A673 (cell line): ENCODE measurements around the gene RPS21. TPM values are rescaled to one million over a fixed set of nuclear protein-coding genes. Genes with fewer than 3 reads are reported as not detected.
A peak's percentile ranks its signal among the peaks of the same experiment; 100 is the strongest.

ENCODE experiments used
- BruUV-seq: library from RNA; stranded (reverse); fragments of 400-500 nt; replicated peaks from 2 replicates; lab custom pipeline; 2021; lab: Mats Ljungman, UMichigan
- CTCF ChIA-PET: fragments of 300-600 bp; sonication (Branson Sonifier 250); formaldehyde crosslinking; loops from one replicate; lab custom pipeline; 2022; ENCODE audit warnings: antibody characterized with exemption; lab: Charles Lee
- POLR2A ChIA-PET: fragments of 300-600 bp; sonication (Branson Sonifier 250); formaldehyde crosslinking; loops from one replicate; lab custom pipeline; 2022; ENCODE audit warnings: antibody characterized with exemption; ENCODE audit not compliant: low non-redundant PET; lab: Charles Lee
- DNase-seq: peaks from one replicate; pipeline ENCODE4 v3.0.0-alpha.2; 2015; ENCODE audit warnings: low spot score
- H3K27ac ChIP-seq: fragments of 200-600 bp; sonication (generic); 2 replicates; pipeline ENCODE4 v1.5.1; 2016; ENCODE audit warnings: mixed run types, low read depth, mild to moderate bottlenecking, mixed read lengths, antibody characterized with exemption, low read length; ENCODE audit not compliant: poor library complexity, severe bottlenecking
- H3K27me3 ChIP-seq: fragments of 200-600 bp; sonication (generic); replicated peaks from 2 replicates; pipeline ENCODE4 v1.6.1; 2017; ENCODE audit warnings: mixed run types, low read depth, mild to moderate bottlenecking, mixed read lengths, antibody characterized with exemption, low read length; ENCODE audit not compliant: insufficient read depth, poor library complexity
- H3K36me3 ChIP-seq: fragments of 200-600 bp; sonication (generic); 2 replicates; pipeline ENCODE4 v1.6.1; 2016; ENCODE audit warnings: mixed run types, mild to moderate bottlenecking, mixed read lengths, antibody characterized with exemption, low read length; ENCODE audit not compliant: insufficient read depth, poor library complexity, severe bottlenecking
- H3K4me1 ChIP-seq: fragments of 200-600 bp; sonication (generic); 2 replicates; pipeline ENCODE4 v1.6.1; 2017; ENCODE audit warnings: mixed run types, mild to moderate bottlenecking, mixed read lengths, antibody characterized with exemption, low read length; ENCODE audit not compliant: insufficient read depth, poor library complexity, severe bottlenecking
- H3K4me3 ChIP-seq: fragments of 200-600 bp; sonication (generic); 2 replicates; pipeline ENCODE4 v1.5.1; 2016; ENCODE audit warnings: low read depth, mixed run types, mild to moderate bottlenecking, mixed read lengths, low read length; ENCODE audit not compliant: poor library complexity, severe bottlenecking
- H3K9me3 ChIP-seq: fragments of 200-600 bp; sonication (generic); 2 replicates; pipeline ENCODE4 v1.6.1; 2016; ENCODE audit warnings: mixed run types, low read depth, mild to moderate bottlenecking, mixed read lengths, antibody characterized with exemption, low read length; ENCODE audit not compliant: poor library complexity, severe bottlenecking
- EZH2 ChIP-seq: fragments of 200-600 bp; sonication (generic); IDR thresholded peaks from 2 replicates; pipeline ENCODE4 v1.6.1; 2017; ENCODE audit warnings: borderline replicate concordance, low read depth, mild to moderate bottlenecking, mixed read lengths, antibody characterized with exemption, low read length; ENCODE audit not compliant: poor library complexity, severe bottlenecking
- intact Hi-C: fragments of 100-400 bp; cut with micrococcal nuclease; formaldehyde crosslinking; loops from one replicate; pipeline ENCODE4 v1.10.0; 2022; ENCODE audit not compliant: unreplicated experiment
- total RNA-seq: library from RNA; stranded (reverse); gene quantifications from 2 replicates; pipeline ENCODE4 v1.2.3, GENCODE V29; 2021
- TF ChIP-seq, protein P1 (sequence below): fragments of 300-800, 200-600 bp; sonication (generic); conservative IDR thresholded peaks from 2 replicates; pipeline ENCODE4 v1.5.1; 2017; ENCODE audit warnings: low read depth, mild to moderate bottlenecking, antibody characterized with exemption, low read length, moderate library complexity, mixed read lengths

RPS21 gene
- total RNA-seq, 1 experiment from 2014 or later, result 1,506 TPM

- Histone ChIP-seq H3K36me3 (peaks cover 11% of the 10 kb centered on the region), H3K9me3 (no peaks in the 10 kb centered on the region), H3K4me3 (no peak overlapping the region), H3K27ac (peak overlapping the region; percentile 46), H3K27me3 (no peaks in the 10 kb centered on the region), H3K4me1 (peaks cover 9% of the 10 kb centered on the region)
- CTCF ChIA-PET, result no interaction called here
- DNase-seq, result no peak
- TF ChIP-seq, protein P1, sequence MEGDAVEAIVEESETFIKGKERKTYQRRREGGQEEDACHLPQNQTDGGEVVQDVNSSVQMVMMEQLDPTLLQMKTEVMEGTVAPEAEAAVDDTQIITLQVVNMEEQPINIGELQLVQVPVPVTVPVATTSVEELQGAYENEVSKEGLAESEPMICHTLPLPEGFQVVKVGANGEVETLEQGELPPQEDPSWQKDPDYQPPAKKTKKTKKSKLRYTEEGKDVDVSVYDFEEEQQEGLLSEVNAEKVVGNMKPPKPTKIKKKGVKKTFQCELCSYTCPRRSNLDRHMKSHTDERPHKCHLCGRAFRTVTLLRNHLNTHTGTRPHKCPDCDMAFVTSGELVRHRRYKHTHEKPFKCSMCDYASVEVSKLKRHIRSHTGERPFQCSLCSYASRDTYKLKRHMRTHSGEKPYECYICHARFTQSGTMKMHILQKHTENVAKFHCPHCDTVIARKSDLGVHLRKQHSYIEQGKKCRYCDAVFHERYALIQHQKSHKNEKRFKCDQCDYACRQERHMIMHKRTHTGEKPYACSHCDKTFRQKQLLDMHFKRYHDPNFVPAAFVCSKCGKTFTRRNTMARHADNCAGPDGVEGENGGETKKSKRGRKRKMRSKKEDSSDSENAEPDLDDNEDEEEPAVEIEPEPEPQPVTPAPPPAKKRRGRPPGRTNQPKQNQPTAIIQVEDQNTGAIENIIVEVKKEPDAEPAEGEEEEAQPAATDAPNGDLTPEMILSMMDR, result no peak
- BruUV-seq, result no TSS peak
- intact Hi-C loops, result no loop called here
- POLR2A ChIA-PET, result no interaction called here
Measured at GRCh38 chr20:62378215-62378614, 8.7 kb upstream of the RPS21 start.

GRCh38 chr20:62381202-62381797 is 5.6 kb upstream of the RPS21 start:
- Histone ChIP-seq H3K9me3 (no peaks in the 10 kb centered on the region), H3K27ac (no peak overlapping the region), H3K4me1 (peaks cover 14% of the 10 kb centered on the region), H3K27me3 (no peaks in the 10 kb centered on the region), H3K4me3 (no peak overlapping the region), H3K36me3 (peaks cover 11% of the 10 kb centered on the region)
- DNase-seq, result no peak
- intact Hi-C loops, result no loop called here
- BruUV-seq, result no TSS peak
- TF ChIP-seq EZH2, result no peak
- ChIA-PET CTCF (no interaction called here), POLR2A (interaction anchor here (0.5 kb wide), 1 partner anchor 1179 kb away, joined by 7 read pairs; no protein-coding TSS in a partner anchor)

DNA sequence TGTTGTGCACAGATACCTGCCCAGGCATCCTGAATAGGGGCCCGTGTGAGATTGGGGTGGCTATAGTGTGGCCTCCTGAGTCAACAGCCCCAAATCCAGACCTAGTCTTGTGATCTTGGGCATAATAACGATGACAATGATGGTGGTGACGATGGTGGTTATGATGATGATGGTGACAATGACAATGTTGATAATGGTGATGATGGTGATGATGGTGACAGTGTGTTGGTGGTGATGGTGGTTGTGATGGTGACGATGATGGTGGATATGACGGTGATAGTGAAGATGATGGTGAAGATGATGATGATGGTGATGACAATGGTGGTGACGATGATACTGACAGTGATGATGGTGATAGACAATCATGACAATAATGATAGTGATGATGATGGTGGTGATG is 5.1 kb upstream of the RPS21 start:
- no peak overlapping the region for H3K27ac ChIP-seq
- no peaks in the 10 kb centered on the region for H3K27me3 ChIP-seq
- TF ChIP-seq, protein P1, result no peak
- TF ChIP-seq EZH2, result no peak
- DNase-seq, result no peak
- H3K9me3 ChIP-seq, result no peaks in the 10 kb centered on the region
- H3K4me3 ChIP-seq, result no peak overlapping the region
- H3K4me1 ChIP-seq, result peaks cover 14% of the 10 kb centered on the region
- BruUV-seq, result no TSS peak
- ChIA-PET CTCF (no interaction called here), POLR2A (no interaction called here)
- peaks cover 11% of the 10 kb centered on the region for H3K36me3 ChIP-seq
- intact Hi-C loops, result loop anchor here (1.0 kb wide), 1 partner anchor 80 kb away; the partner anchor contains the start of gene ADRM1
